OCI-LY3 (cell line): ENCODE data around the gene PRCD.

Experiments used
- H2AFZ ChIP-seq: fragments of 200-600, 300-600 bp; shearing (Covaris generic); 2 replicates; pipeline ENCODE4 v1.6.0; 2014; ENCODE audit warnings: antibody characterized with exemption, low read depth, low read length
- H3K27ac ChIP-seq: fragments of 200-600, 300-600 bp; sonication (generic); 2 replicates; pipeline ENCODE4 v1.5.1; 2014; ENCODE audit warnings: mild to moderate bottlenecking, low read length, moderate library complexity, mixed read lengths
- H3K27me3 ChIP-seq: fragments of 200-600, 300-600 bp; sonication (generic); 2 replicates; pipeline ENCODE4 v1.6.1; 2014; ENCODE audit warnings: low read depth, low read length, mixed read lengths
- H3K36me3 ChIP-seq: fragments of 200-600, 300-600 bp; sonication (generic); replicated peaks from 2 replicates; pipeline ENCODE3; 2014; ENCODE audit warnings: low read depth, low read length, mixed read lengths
- H3K4me1 ChIP-seq: fragments of 300-600, 200-600 bp; sonication (generic); 2 replicates; pipeline ENCODE4 v1.6.1; 2014; ENCODE audit warnings: low read length, mixed read lengths
- H3K4me2 ChIP-seq: fragments of 200-600, 300-600 bp; sonication (generic); 2 replicates; pipeline ENCODE4 v1.6.1; 2014; ENCODE audit warnings: low read length, mixed read lengths
- H3K4me3 ChIP-seq: fragments of 300-600, 200-600 bp; sonication (generic); 2 replicates; pipeline ENCODE4 v1.5.1; 2014; ENCODE audit warnings: antibody characterized with exemption, mild to moderate bottlenecking, low read length, moderate library complexity
- H3K79me2 ChIP-seq: fragments of 300-600, 200-600 bp; shearing (Covaris generic); 2 replicates; pipeline ENCODE4 v1.6.1; 2014; ENCODE audit warnings: mild to moderate bottlenecking, low read length, mixed read lengths
- H3K9ac ChIP-seq: fragments of 300-600, 200-600 bp; shearing (Covaris generic); 2 replicates; pipeline ENCODE4 v1.6.0; 2014; ENCODE audit warnings: mild to moderate bottlenecking, low read length, moderate library complexity
- H3K9me3 ChIP-seq: fragments of 200-600, 300-600 bp; shearing (Covaris generic); 2 replicates; pipeline ENCODE4 v1.6.1; 2014; ENCODE audit warnings: low read length, mixed read lengths; ENCODE audit not compliant: insufficient read depth
- H4K20me1 ChIP-seq: fragments of 200-600, 300-600 bp; sonication (generic); 2 replicates; pipeline ENCODE4 v1.6.1; 2016; ENCODE audit warnings: low read length, mixed read lengths; ENCODE audit not compliant: insufficient read depth
- CTCF ChIP-seq: fragments of 200-600, 300-600 bp; sonication (generic); IDR thresholded peaks from 2 replicates; pipeline ENCODE4 v1.5.1; 2014; ENCODE audit warnings: antibody characterized with exemption, low read length, low read depth
- EZH2phosphoT487 ChIP-seq: fragments of 200-600 bp; shearing (Covaris generic); IDR thresholded peaks from 2 replicates; pipeline ENCODE4 v1.6.1; 2018; ENCODE audit warnings: antibody characterized with exemption, mixed run types, low read depth

PRCD gene

GRCh38 chr17:76586741-76587487 lies 47.1 kb downstream of the PRCD start:
- Histone ChIP-seq H3K9ac (no peak overlapping the region), H3K79me2 (no peaks in the 10 kb centered on the region), H3K36me3 (no peaks in the 10 kb centered on the region), H3K27me3 (no peaks in the 10 kb centered on the region), H3K9me3 (no peaks in the 10 kb centered on the region), H2AFZ (no peak overlapping the region), H4K20me1 (no peaks in the 10 kb centered on the region), H3K27ac (no peak overlapping the region), H3K4me3 (no peak overlapping the region), H3K4me2 (no peak overlapping the region), H3K4me1 (no peaks in the 10 kb centered on the region)
- no peak for TF ChIP-seq EZH2phosphoT487
- no peak for TF ChIP-seq CTCF

- Histone ChIP-seq H3K27ac (no peak overlapping the region), H3K27me3 (no peaks in the 10 kb centered on the region)
Observed at GRCh38 chr17:76588182-76588581, 48.3 kb downstream of the PRCD start.

DNA sequence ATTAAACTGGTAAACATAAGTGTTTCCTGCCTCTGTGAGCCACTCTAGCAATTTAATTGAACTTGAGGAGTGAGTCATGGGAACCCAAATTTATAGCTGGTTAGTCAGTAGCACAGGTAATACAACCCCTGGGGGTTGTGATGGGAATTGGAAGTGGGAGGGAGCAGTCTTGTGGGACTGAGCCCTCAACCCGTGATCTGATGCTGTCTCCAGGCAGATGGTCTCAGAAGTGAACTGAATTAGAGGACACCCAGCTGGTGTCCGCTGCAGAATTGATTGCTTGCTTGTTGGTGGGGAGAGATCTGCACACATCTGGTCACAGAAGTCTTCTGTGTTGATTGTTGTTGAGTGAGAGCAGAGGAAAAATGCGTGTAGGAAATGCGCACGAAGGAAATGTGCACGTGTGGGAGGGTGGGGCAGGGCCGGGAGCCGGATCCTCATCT lies 53.6 kb downstream of the PRCD start:
- Histone ChIP-seq H2AFZ (no peak overlapping the region), H3K4me2 (no peak overlapping the region), H3K79me2 (no peaks in the 10 kb centered on the region), H3K4me1 (no peaks in the 10 kb centered on the region), H4K20me1 (no peaks in the 10 kb centered on the region), H3K36me3 (no peaks in the 10 kb centered on the region), H3K9ac (no peak overlapping the region), H3K4me3 (no peak overlapping the region), H3K9me3 (no peaks in the 10 kb centered on the region), H3K27ac (no peak overlapping the region), H3K27me3 (0 out of 2 replicates have a peak, but pooled peaks cover 3% of the 10 kb centered on the region)
- TF ChIP-seq EZH2phosphoT487, result no peak
- no peak for TF ChIP-seq CTCF

More at GRCh38 chr17:76588182-76588581, 48.3 kb downstream of the PRCD start:
- Histone ChIP-seq H3K4me3 (no peak overlapping the region), H3K9ac (no peak overlapping the region), H3K4me1 (no peaks in the 10 kb centered on the region), H3K9me3 (no peaks in the 10 kb centered on the region), H3K36me3 (no peaks in the 10 kb centered on the region), H3K79me2 (no peaks in the 10 kb centered on the region), H2AFZ (no peak overlapping the region), H4K20me1 (no peaks in the 10 kb centered on the region), H3K4me2 (no peak overlapping the region)
- no peak for TF ChIP-seq CTCF
- TF ChIP-seq EZH2phosphoT487, result no peak

GRCh38 chr17:76593959-76594358 lies 54.1 kb downstream of the PRCD start:
- H4K20me1 ChIP-seq, result no peaks in the 10 kb centered on the region
- no peak overlapping the region for H3K4me3 ChIP-seq
- no peaks in the 10 kb centered on the region for H3K79me2 ChIP-seq
- TF ChIP-seq EZH2phosphoT487, result no peak
- H2AFZ ChIP-seq, result no peak overlapping the region
- no peaks in the 10 kb centered on the region for H3K9me3 ChIP-seq
- H3K4me1 ChIP-seq, result no peaks in the 10 kb centered on the region
- H3K27ac ChIP-seq, result no peak overlapping the region
- H3K27me3 ChIP-seq, result 0 out of 2 replicates have a peak, but pooled peaks cover 3% of the 10 kb centered on the region
- no peaks in the 10 kb centered on the region for H3K36me3 ChIP-seq
- H3K9ac ChIP-seq, result no peak overlapping the region
- H3K4me2 ChIP-seq, result no peak overlapping the region
